ENCODE data around the gene ST14. TPM values are rescaled to one million over a fixed set of nuclear protein-coding genes. Genes with fewer than 3 reads are reported as not detected.

The ST14 gene
- total RNA-seq, 3 donors from 2014 or later (not counting 1 experiment from before 2014, with no cell fraction given): 0.61 to 1.9 (median 1.0) TPM

DNA sequence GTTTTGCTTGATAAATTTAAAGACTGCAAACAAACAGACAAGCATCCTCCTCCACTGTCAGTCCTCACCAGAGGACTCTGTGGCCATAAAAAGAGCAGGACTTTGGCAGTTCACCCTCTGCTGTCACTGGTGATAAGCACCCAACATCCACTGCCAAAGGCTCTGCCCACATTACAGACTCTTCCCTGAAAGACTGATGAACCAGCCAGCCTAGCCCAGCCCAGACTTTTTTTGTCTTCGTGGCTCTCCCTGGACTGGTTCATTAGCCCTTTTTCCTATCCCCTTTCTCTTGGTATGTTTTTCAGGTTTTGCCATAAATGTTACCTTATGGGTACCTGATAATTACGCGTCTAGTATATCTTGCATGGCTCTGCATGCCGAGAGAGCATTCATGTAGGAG lies 15.1 kb downstream of the ST14 start:
- Mint-ChIP-seq H3K27me3 (ENCODE audit: low read depth in 2 of 2) (peaks cover 2 to 3% of the 10 kb centered on the region in 2 donors), H3K9me3 (no peaks in the 10 kb centered on the region), H3K36me3 (no peaks in the 10 kb centered on the region), H3K27ac (no peak overlapping the region), H3K4me1 (no peaks in the 10 kb centered on the region), H3K4me3 (no peak overlapping the region)
- 97% methylated on average over 4 of the region's 4 CpGs for WGBS (ENCODE audit: insufficient coverage)
- H3K4me1 ChIP-seq (ENCODE audit: control insufficient read depth, insufficient read depth, low read length): no peaks in the 10 kb centered on the region
- no peaks in the 10 kb centered on the region for H3K9me3 ChIP-seq (ENCODE audit: control insufficient read depth, insufficient read depth, low read length)
- no peak for ATAC-seq
- H3K27me3 ChIP-seq (ENCODE audit: control insufficient read depth, insufficient read depth, low read length): no peaks in the 10 kb centered on the region
- no peak for DNase-seq
- no peak overlapping the region for H3K4me3 ChIP-seq (ENCODE audit: low read length)
- intact Hi-C loops (cut with micrococcal nuclease): no loop called here
- H3K36me3 ChIP-seq (ENCODE audit: control insufficient read depth, insufficient read depth, low read length): no peaks in the 10 kb centered on the region
- H3K27ac ChIP-seq (ENCODE audit: low read length): no peak overlapping the region
- TF ChIP-seq CTCF (IDR thresholded peaks at IDR 0.05): no peak

DNA sequence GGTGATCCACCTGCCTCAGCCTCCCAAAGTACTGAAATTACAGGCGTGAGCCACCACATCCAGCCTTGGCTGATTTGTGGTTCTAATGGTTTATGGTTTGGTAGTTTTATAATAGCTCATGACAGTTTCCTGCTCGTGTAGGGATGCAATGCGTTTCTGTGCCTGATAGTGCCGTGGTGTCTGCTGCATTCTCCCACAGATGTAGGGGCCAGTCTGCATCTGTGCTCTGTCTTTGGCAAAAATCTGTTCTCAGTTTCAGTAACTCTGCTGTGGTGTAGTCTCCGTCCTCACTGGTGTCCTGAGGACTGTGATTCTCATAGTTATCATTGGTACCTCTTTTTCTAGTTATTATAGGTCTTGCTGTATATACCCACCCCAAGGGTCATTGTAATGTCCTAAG lies 16.3 kb downstream of the ST14 start:
- H3K9me3 Mint-ChIP-seq: no peaks in the 10 kb centered on the region
- Histone ChIP-seq H3K36me3 (ENCODE audit: control insufficient read depth, insufficient read depth, low read length) (no peaks in the 10 kb centered on the region), H3K4me3 (ENCODE audit: low read length) (no peak overlapping the region), H3K27ac (ENCODE audit: low read length) (no peak overlapping the region), H3K9me3 (ENCODE audit: control insufficient read depth, insufficient read depth, low read length) (no peaks in the 10 kb centered on the region), H3K27me3 (ENCODE audit: control insufficient read depth, insufficient read depth, low read length) (no peaks in the 10 kb centered on the region), H3K4me1 (ENCODE audit: control insufficient read depth, insufficient read depth, low read length) (peaks cover 10% of the 10 kb centered on the region)
- no peak overlapping the region for H3K4me3 Mint-ChIP-seq
- TF ChIP-seq CTCF (IDR thresholded peaks at IDR 0.05): no peak
- H3K4me1 Mint-ChIP-seq: no peaks in the 10 kb centered on the region
- WGBS (ENCODE audit: insufficient coverage): 36% methylated on average over 4 of the region's 5 CpGs
- no peaks in the 10 kb centered on the region for H3K36me3 Mint-ChIP-seq
- intact Hi-C loops (cut with micrococcal nuclease): no loop called here
- no peak for DNase-seq
- ATAC-seq: no peak
- H3K27me3 Mint-ChIP-seq (ENCODE audit: low read depth in 2 of 2): no peaks in the 10 kb centered on the region
- no peak overlapping the region for H3K27ac Mint-ChIP-seq

- no peaks in the 10 kb centered on the region for H3K9me3 ChIP-seq (ENCODE audit: control insufficient read depth, insufficient read depth, low read length)
- no peak overlapping the region for H3K4me3 ChIP-seq (ENCODE audit: low read length)
- H3K27me3 Mint-ChIP-seq (ENCODE audit: low read depth in 2 of 2): no peaks in the 10 kb centered on the region
- H3K9me3 Mint-ChIP-seq: no peaks in the 10 kb centered on the region
- no peaks in the 10 kb centered on the region for H3K4me1 Mint-ChIP-seq
- 96% methylated on average over 10 of the region's 10 CpGs for WGBS (ENCODE audit: insufficient coverage)
- H3K27ac ChIP-seq (ENCODE audit: low read length): no peak overlapping the region
- H3K27me3 ChIP-seq (ENCODE audit: control insufficient read depth, insufficient read depth, low read length): no peaks in the 10 kb centered on the region
- H3K4me1 ChIP-seq (ENCODE audit: control insufficient read depth, insufficient read depth, low read length): peaks cover 12% of the 10 kb centered on the region
- H3K4me3 Mint-ChIP-seq: no peak overlapping the region
- H3K36me3 ChIP-seq (ENCODE audit: control insufficient read depth, insufficient read depth, low read length): no peaks in the 10 kb centered on the region
- H3K36me3 Mint-ChIP-seq: no peaks in the 10 kb centered on the region
- ATAC-seq: no peak
- no peak for TF ChIP-seq CTCF (IDR thresholded peaks at IDR 0.05)
- intact Hi-C loops (cut with micrococcal nuclease): no loop called here
- DNase-seq: no peak
- no peak overlapping the region for H3K27ac Mint-ChIP-seq
Observed at GRCh38 chr11:130177782-130178181, 18.2 kb downstream of the ST14 start.

Measured in natural killer cell (primary cell).